GM12801 (cell line): ENCODE measurements around the gene ASAP3.

Source experiments
- TF ChIP-seq, protein P1 (sequence below): IDR thresholded peaks from one replicate; pipeline ENCODE4 v1.5.1; 2011; ENCODE audit warnings: control low read depth; ENCODE audit not compliant: insufficient read length; ENCODE audit errors: extremely low read depth

Gene ASAP3

DNA sequence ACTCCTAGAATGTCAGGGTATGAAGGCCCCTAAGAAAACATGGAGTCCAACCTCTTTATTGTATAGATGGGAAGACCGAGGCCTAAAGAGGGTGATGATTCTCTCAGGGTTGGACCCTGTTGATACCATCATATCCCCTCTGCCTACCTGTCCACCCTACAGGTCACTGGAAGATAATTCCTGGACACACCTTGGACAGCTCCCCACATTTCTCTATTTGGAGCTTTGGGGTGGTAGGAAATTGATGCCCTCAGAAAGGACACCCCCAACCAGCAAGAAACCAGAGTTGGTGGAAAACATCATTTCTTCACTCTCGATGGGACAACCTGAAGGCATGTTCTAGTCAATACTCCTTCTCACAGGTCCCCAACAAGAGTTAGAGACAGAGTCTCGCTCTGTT lies 56.4 kb downstream of the ASAP3 start:
- TF ChIP-seq, protein P1, sequence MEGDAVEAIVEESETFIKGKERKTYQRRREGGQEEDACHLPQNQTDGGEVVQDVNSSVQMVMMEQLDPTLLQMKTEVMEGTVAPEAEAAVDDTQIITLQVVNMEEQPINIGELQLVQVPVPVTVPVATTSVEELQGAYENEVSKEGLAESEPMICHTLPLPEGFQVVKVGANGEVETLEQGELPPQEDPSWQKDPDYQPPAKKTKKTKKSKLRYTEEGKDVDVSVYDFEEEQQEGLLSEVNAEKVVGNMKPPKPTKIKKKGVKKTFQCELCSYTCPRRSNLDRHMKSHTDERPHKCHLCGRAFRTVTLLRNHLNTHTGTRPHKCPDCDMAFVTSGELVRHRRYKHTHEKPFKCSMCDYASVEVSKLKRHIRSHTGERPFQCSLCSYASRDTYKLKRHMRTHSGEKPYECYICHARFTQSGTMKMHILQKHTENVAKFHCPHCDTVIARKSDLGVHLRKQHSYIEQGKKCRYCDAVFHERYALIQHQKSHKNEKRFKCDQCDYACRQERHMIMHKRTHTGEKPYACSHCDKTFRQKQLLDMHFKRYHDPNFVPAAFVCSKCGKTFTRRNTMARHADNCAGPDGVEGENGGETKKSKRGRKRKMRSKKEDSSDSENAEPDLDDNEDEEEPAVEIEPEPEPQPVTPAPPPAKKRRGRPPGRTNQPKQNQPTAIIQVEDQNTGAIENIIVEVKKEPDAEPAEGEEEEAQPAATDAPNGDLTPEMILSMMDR, result no peak

DNA sequence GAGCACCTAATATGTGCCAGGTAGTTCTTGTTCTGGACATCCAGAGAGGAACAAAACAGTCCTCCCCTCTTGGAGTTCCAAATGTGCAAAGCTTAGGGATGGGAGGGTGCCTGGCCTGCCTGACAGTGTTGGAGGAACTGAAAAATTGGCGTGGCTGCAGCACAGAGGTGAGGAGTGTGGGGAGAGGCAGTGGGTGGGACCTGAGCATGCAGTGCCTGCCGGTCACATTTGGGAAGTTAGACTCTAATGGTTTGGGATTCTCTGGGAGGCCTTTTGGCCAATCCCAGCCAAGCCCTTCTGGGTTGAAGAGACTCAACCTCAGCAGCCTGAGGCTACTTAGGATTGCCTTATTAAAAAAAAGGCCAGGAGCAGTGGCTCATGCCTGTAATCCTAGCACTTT lies 57.2 kb downstream of the ASAP3 start:
- TF ChIP-seq, protein P1, result no peak

DNA sequence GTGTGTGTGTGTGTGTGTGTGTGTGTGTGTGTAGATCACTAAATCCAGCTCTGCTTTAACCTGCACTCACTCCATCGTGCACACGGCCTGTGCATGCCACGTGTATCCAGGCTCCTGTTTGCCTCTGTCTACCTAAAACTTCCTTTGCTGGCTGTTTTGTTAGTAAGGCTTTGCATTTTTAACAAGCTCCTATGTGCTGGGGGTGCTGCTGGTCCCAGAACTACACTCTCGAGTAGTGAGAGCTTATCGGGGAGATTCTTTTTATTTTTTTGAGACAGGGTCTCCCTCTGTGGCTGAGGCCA lies 58.8 kb downstream of the ASAP3 start:
- TF ChIP-seq, protein P1, result no peak

DNA sequence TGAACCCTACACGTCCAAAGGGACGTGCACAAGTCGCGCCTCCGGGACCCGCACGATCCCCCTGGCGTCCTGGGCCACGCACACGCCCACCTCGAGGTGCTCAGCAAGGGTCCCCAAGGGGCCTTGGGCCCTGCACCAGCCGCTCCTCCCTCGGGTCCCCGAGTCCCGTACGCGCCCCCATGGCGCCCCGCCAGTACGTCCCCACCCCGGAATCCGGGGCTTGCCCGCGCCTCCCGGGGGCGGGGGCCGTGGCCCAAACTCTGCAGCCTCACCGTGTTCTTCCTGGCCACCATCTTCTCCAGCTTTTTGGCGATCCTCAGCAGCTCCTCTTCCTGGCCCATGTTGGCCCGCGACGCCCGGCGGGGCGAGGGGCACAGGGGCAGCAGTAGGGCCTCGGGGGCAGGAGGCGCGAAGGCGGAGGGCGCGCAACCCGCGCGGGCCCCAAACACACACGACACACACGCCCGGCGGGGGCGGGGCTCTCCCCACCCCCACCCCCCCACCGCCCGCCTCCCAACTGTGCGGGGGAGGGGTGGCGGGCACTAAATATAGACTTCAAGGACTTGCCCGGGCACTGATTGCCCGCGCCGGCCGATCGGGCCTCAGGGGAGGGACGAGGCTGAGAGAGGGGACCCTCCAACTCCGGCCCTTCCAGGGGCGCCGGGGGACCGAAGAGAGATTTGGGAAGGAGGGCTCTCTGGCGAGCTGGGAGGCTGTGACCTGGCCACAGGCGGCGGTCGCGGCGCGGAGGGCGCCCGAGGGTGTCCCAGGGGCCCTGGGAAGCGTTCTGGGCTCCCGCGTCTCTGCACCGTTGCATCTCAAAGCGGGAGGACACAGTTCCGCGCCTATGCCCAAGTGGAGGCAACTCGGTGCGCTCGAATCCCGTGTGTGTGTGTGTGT lies 59.4 kb downstream of the ASAP3 start, which contains the start of gene TCEA3:
TCEA3 (minus strand) TSS at position 456 of the 900 bp plus-strand sequence; CDS start at position 341, 115 bp downstream.
- TF ChIP-seq, protein P1, result no peak

DNA sequence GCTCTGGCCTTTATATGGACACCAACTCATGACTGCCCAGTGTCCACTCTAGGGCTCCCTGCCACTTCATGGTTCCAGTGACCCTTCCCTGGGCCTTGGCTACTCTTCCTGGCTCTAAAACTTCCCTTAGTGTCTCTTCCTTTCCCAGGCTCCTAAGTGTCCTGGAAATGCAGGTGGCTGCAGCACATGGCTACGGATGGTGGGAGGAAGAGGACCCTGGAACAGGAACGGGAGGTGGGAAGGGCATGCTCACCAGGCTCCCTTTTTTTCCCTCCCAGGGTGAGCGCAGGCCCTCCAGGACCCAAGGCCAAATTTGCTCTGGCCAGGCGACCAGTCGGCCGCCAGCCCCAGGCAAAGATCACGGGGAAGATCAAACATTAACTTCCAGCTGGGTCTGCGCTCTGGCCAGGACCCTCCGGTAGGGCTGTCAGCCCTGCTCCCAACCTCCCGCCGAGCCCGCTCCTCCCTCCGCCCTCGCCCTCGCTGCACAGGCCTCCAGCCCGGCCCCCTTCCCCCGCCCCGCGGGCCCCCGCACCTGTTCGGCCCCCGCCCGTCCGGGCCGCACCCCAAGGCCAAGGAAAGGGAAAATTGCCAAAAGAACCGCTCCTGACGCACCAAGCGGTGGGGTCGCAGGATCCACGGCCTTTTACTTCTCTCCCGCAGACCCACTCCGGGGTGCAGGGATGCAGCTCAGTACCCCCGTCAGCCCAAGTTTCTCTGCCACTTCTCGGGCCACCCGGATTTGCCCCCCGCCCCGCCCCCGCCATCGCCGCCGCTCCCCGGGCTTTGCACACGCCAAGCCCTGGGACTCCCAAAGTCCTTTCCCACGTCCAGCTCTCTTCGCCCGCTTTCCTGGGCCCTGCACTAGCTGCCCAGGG lies 60.3 kb downstream of the ASAP3 start:
- TF ChIP-seq, protein P1, result no peak

DNA sequence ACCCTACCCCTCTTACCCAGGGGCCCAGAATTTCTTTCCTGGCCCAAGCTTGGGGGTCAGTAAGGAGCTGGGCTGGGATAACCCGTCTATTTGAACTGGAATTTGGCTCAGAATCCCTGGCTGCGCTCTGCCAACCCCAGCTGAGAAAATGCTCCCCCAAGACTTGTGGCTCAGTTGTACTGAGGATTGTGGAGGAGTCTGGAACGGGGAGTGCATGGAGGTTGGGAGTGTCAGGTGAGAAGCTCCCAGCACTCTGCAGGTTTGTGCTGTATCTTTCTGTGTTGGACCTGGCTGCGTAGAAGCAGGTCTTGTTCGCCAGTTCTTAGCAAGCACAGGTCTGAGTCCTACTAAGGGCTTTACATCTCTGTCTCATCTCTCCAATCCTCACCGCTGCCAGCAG lies 61.0 kb downstream of the ASAP3 start:
- TF ChIP-seq, protein P1, result no peak

DNA sequence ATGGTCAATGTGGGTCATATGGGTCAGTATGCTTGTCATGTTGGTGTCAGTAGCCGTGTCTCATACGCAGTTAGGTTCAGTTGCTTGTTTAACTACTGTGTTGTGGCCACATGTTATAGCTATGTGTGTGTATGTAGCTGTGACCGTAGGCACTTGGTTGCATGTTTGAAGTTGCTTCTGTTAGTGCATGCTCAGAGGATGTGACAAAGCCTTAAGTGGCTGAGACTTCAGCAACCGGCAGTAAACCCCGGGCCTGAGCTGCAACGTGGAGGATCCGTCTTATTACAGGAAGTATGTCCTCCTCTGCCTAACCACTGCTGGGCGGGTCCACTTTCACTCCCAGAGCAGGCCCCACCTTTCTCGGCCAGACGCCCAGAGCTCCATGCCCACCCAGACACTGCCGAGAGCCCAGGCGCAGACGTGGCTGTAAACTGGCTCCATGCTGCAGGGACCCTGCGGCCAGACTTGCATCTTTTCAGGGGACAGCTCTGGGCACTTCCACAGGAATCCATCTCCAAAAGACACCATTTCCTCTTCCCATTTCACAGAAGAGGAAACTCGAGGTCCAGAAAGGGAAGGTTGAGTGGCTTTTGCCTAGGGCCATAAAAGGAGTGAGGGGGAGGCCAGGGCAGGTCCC lies 61.6 kb downstream of the ASAP3 start:
- TF ChIP-seq, protein P1, result no peak
